Small intestine (tissue), 7 donors: ENCODE results near the gene NUCB1. TPM values are rescaled to one million over a fixed set of nuclear protein-coding genes. Genes with fewer than 3 reads are reported as not detected.
A peak's percentile ranks its signal among the peaks of the same experiment; 100 is the strongest.
"Not testable (repeated sequence)": the region's sequence is repeated elsewhere in the genome, so short reads cannot be mapped to it uniquely, and the experiment has no call there.

Experiments
- DNase-seq, 2 donors: peaks; one replicate each; pipeline versions ENCODE4 v3.0.0 to v3.0.0-alpha.2; 2013
- FAIRE-seq: peaks from 2 replicates; lab custom pipeline; 2012; peaks lifted over from hg19 to GRCh38; lab: Jason Lieb, UNC
- H3K27ac ChIP-seq, 3 donors: one replicate each; pipeline ENCODE4 v1.5.1; 2013; ENCODE audit warnings: low read length in 2 of 3, mild to moderate bottlenecking in 2 of 3, control low read depth in 1 of 3, inconsistent platforms in 1 of 3, low read depth in 1 of 3, moderate library complexity in 1 of 3
- H3K27me3 ChIP-seq, 3 donors: one replicate each; pipeline ENCODE4 v1.6.1; 2013; ENCODE audit warnings: low read length in 3 of 3, inconsistent platforms in 1 of 3; ENCODE audit not compliant: control insufficient read depth in 3 of 3, insufficient read depth in 3 of 3
- H3K36me3 ChIP-seq, 3 donors: one replicate each; pipeline ENCODE4 v1.6.1; 2013; ENCODE audit warnings: low read length in 3 of 3, inconsistent platforms in 1 of 3, low read depth in 1 of 3, mild to moderate bottlenecking in 1 of 3, moderate library complexity in 1 of 3; ENCODE audit not compliant: control insufficient read depth in 3 of 3, insufficient read depth in 2 of 3
- H3K4me1 ChIP-seq, 3 donors: one replicate each; pipeline ENCODE4 v1.6.1; 2013; ENCODE audit warnings: low read length in 2 of 3, inconsistent platforms in 1 of 3, low read depth in 1 of 3, mild to moderate bottlenecking in 1 of 3, moderate library complexity in 1 of 3; ENCODE audit not compliant: control insufficient read depth in 3 of 3, insufficient read depth in 2 of 3
- H3K4me3 ChIP-seq, 3 donors: one replicate each; pipeline ENCODE4 v1.5.1; 2013; ENCODE audit warnings: low read length in 3 of 3, control low read depth in 1 of 3, inconsistent platforms in 1 of 3, low read depth in 1 of 3, mild to moderate bottlenecking in 1 of 3, moderate library complexity in 1 of 3
- H3K9me3 ChIP-seq, 2 donors: one replicate each; pipeline ENCODE4 v1.6.1; 2013; ENCODE audit warnings: low read depth in 1 of 2, low read length in 1 of 2; ENCODE audit not compliant: control insufficient read depth in 2 of 2, insufficient read depth in 1 of 2
- WGBS, 3 donors: extraction: QIAGEN DNeasy Blood & Tissue Kit; methylation state at CpG; one replicate each; pipeline ENCODE4 v1.1.7; 2013; 5-methylcytosine and 5-hydroxymethylcytosine counted together
- polyA plus RNA-seq, 4 donors: library from polyadenylated mRNA; stranded (reverse) in 3 of 4; unstranded in 1 of 4; fragments of 200-250 nt in 3 of 4; fragments of 120-200 nt in 1 of 4; gene quantifications; one replicate each; pipeline versions ENCODE4 v1.2.1 to v1.2.3, GENCODE V29; 2013
- donor health status: healthy with polysubstance abuse.
- donor health status: control.
- donor health status: control.
- donor health status: Bipolar disorder and iron deficiency.
- donor health status: healthy.

Gene NUCB1
- polyA plus RNA-seq, 4 donors: 102 to 359 (median 228) TPM

DNA sequence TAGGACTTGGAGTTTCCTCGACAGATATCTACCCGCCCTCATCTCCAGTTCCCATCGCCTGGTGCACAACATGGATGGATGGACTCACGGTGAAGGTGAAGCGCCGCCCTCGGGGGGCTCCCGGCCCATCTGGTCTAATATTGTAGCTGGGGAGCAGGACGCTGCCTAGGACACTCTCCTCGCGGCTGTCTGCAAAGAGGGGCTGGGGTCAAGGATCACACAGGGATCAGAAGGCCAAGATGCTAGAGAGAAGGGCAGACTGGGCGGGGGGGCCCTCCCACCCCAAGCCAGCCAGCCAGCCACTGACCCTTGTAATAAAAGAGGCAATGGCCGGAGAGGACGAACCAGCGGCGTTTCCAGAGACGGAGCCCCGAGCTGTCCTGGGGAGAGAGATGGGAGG lies 38.8 kb upstream of the NUCB1 start:
- peaks cover 0 to 3% (median 0%) of the 10 kb centered on the region in 3 donors for H3K4me1 ChIP-seq
- H3K36me3 ChIP-seq: peaks cover 0 to 29% (median 2%) of the 10 kb centered on the region in 3 donors
- H3K4me3 ChIP-seq: no peak overlapping the region
- DNase-seq (no peak), FAIRE-seq (no peak)
- WGBS, 3 donors: 87 to 94% (median 88%) methylated on average over 18 of the region's 18 CpGs
- no peak overlapping the region for H3K27ac ChIP-seq
- H3K9me3 ChIP-seq: no peaks in the 10 kb centered on the region
- H3K27me3 ChIP-seq: no peaks in the 10 kb centered on the region

DNA sequence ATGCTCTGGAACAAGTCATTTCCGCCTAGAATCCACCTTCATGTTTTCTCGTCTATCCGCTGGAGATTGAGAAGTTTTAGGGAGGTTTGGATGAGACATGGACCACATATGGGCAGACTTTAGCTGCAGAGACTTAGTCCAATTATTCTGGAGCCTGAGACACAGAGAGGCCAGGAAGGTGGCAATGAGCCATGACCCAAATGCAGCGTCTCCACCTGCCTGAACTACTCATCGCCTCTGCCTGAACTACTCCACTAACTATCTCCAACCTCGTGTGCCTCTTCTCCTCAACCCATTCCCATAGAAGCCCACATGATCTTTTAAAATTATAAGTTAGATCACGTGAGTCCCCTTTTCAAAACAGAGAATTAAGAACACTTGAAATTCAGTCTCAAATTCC lies 37.3 kb upstream of the NUCB1 start:
- 75 to 85% (median 81%) methylated on average over 7 of the region's 7 CpGs for WGBS, 3 donors
- H3K27ac ChIP-seq: no peak overlapping the region
- H3K36me3 ChIP-seq: peaks cover 0 to 27% (median 2%) of the 10 kb centered on the region in 3 donors
- H3K9me3 ChIP-seq: no peaks in the 10 kb centered on the region
- peaks cover 0 to 18% (median 0%) of the 10 kb centered on the region in 3 donors for H3K4me1 ChIP-seq
- FAIRE-seq (no peak), DNase-seq (no peak)
- no peaks in the 10 kb centered on the region for H3K27me3 ChIP-seq
- H3K4me3 ChIP-seq: no peak overlapping the region

DNA sequence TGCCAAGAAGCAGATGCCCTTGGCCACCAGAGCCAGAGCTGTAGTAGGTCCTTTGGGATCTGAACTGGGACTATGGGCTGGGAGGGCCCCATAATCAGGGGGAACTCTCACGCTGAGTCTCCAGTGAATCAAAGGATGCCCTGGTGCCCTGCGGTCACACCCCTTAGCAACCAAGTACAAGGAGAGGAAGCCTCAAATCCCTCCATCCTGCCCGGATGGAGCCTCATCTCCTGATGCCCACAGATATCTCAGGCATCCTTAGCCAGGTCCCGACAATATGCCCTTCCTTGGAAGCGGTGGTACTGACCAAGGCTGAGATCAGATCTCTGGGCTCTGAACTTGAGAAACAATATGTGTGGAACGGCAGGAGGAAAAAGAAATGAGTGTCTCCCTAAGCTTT lies 33.4 kb upstream of the NUCB1 start:
- DNase-seq (peak in 1 of 2 donors; percentile 49), FAIRE-seq (no peak)
- H3K27me3 ChIP-seq: no peaks in the 10 kb centered on the region
- H3K27ac ChIP-seq: peak overlapping the region in 2 of 3 donors; percentile 54 to 78
- H3K9me3 ChIP-seq: no peaks in the 10 kb centered on the region
- WGBS, 3 donors: 41 to 60% (median 51%) methylated on average over 6 of the region's 6 CpGs
- no peak overlapping the region for H3K4me3 ChIP-seq
- peaks cover 0 to 30% (median 0%) of the 10 kb centered on the region in 3 donors for H3K4me1 ChIP-seq
- peaks cover 0 to 15% (median 2%) of the 10 kb centered on the region in 3 donors for H3K36me3 ChIP-seq

DNA sequence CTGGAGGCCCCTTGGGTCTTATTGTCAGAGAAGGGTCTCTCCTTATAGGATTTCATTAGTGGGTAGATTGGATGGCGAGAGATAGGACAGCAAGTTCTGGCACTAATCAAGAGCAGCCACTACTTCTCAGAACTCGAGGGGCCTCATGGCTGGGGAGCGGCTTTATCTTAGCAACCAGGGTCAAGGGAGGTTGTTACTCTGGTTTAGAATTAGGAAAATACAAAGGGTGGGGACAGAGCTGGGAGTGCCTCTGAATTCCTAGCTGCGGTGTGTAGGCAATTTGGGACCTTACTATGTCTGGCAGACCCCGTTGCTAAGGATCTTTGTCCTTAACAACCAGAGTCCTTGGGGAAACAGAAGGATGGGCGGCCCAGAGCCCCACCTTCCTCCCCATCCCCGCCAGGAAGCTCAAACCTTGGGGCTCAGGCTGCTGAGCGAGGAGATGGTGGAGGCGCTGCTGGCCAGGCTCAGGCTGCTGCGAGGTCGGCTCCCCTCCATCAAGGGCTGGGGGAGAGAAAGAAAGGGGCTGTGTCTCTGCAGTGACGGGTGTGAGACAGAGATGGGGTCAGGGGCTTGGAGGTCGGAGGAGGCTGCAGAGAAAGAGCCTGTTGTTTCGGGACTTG lies 32.9 kb upstream of the NUCB1 start:
- peaks cover 0 to 12% (median 2%) of the 10 kb centered on the region in 3 donors for H3K36me3 ChIP-seq
- peak; percentile 71 to 77 for DNase-seq
- WGBS, 3 donors: 24 to 51% (median 47%) methylated on average over 14 of the region's 14 CpGs
- peaks cover 0 to 32% (median 0%) of the 10 kb centered on the region in 3 donors for H3K4me1 ChIP-seq
- no peaks in the 10 kb centered on the region for H3K9me3 ChIP-seq
- FAIRE-seq: no peak
- peak overlapping the region in 1 of 3 donors; percentile 20 for H3K4me3 ChIP-seq
- H3K27ac ChIP-seq: peak overlapping the region in 2 of 3 donors; percentile 54 to 78
- no peaks in the 10 kb centered on the region for H3K27me3 ChIP-seq

DNA sequence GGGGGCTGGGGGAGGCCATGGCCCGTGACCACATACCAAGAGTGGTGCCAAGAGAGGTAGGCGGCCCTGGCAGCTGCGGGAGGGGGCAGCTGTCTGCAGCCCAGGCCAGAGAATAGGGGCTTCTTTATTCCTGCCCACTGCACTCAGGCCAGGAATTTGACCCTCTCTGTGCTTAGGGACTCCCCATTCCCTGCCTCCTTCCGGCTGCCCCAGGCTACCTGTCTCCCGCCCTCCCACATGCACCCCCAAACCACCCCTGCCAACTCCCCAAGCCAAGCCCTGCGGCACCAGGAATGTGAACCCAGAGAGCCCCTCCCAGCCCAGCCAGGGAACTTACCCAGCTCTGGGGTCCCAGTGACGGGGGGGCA lies 32.4 kb upstream of the NUCB1 start:
- peak overlapping the region in 1 of 3 donors; percentile 20 for H3K4me3 ChIP-seq
- DNase-seq (peak; percentile 35 to 52), FAIRE-seq (no peak)
- peaks cover 0 to 32% (median 0%) of the 10 kb centered on the region in 3 donors for H3K4me1 ChIP-seq
- WGBS, 3 donors: 5 to 53% (median 40%) methylated on average over 6 to 7 of the region's 7 CpGs
- H3K36me3 ChIP-seq: peaks cover 0 to 12% (median 2%) of the 10 kb centered on the region in 3 donors
- no peaks in the 10 kb centered on the region for H3K9me3 ChIP-seq
- H3K27ac ChIP-seq: peak overlapping the region in 2 of 3 donors; percentile 54 to 78
- no peaks in the 10 kb centered on the region for H3K27me3 ChIP-seq

DNA sequence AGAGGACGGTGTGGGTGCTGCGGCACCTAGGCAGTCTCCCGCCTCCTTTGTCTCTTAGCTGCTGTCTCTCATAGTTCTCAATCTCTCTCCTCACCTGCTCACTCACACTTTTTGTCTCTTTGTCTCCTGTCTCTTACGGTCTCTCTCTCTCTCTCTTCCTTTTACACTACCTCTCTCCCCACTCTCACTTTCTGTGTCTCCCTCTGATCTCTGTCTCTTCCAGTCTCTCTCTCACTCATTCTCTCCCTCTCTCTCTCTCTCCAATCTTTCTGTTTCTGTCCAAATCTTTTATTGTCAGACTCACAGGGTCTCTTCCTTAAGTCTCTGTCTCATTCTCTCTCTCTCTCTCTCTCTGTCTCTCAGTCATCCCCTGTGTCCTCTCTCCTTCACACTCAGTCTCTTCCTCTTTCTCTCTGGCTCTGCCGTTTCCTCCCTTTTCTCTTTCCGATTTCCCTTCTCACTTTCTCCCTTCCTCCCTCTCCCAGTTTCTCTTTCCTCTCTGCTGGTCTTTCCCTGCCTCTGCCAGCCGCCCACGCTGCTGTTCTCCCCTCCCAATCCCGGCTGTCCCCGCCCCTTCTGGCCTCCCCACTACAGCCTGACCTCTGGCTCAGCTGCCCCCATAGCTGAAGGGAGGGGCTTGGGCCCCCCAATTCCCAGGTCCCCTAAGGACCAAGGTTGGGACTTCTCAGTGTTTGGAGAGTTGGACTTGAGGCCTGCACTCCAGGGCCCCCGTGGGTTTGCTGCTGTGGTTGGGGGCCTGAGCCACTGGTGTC lies 31.8 kb upstream of the NUCB1 start, which contains the start of gene PLEKHA4:
PLEKHA4 (minus strand) TSS at position 504 of the 773 bp plus-strand sequence. CDS start 997 bp downstream, outside the sequence.
- no peak for FAIRE-seq
- WGBS, 3 donors: 13 to 35% (median 21%) methylated on average over 10 to 11 of the region's 11 CpGs

DNA sequence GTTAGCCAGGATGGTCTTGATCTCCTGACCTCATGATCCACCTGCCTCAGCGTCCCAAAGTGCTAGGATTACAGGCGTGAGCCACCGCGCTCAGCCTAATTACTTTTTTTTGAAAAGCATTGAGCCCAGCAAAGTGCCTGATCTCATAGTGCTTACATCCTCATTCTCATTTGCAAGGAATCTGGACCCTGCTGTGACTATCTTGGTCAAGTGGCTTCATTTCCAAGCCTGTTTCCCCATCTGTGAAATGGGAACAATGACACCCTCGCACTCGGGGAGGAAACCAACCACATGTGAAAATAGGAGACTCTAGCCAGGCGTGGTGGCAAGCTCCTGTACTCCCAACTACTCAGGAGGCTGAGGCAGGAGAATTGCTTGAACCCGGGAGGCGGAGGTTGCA lies 30.1 kb upstream of the NUCB1 start:
- peaks cover 4 to 21% (median 8%) of the 10 kb centered on the region in 3 donors for H3K36me3 ChIP-seq
- DNase-seq (no peak), FAIRE-seq (no peak)
- H3K27ac ChIP-seq: no peak overlapping the region
- H3K4me1 ChIP-seq: peaks cover 0 to 50% (median 3%) of the 10 kb centered on the region in 3 donors
- H3K4me3 ChIP-seq: no peak overlapping the region
- H3K27me3 ChIP-seq: no peaks in the 10 kb centered on the region
- H3K9me3 ChIP-seq: no peaks in the 10 kb centered on the region
- WGBS, 3 donors: 93% methylated on average over 9 of the region's 9 CpGs

More for the DNA sequence above, 31.8 kb upstream of the NUCB1 start, which contains the start of gene PLEKHA4:
- H3K27me3 ChIP-seq: no peaks in the 10 kb centered on the region
- H3K4me3 ChIP-seq: peak within 1 kb of the TSS in 1 of 3 donors; percentile 20
- H3K36me3 ChIP-seq: peaks cover 0 to 15% (median 2%) of the 10 kb centered on the region in 3 donors
- peaks cover 0 to 35% (median 0%) of the 10 kb centered on the region in 3 donors for H3K4me1 ChIP-seq
- H3K27ac ChIP-seq: peak within 1 kb of the TSS in 2 of 3 donors; percentile 54 to 78
- peak; percentile 29 to 56 for DNase-seq
- H3K9me3 ChIP-seq: no peaks in the 10 kb centered on the region

DNA sequence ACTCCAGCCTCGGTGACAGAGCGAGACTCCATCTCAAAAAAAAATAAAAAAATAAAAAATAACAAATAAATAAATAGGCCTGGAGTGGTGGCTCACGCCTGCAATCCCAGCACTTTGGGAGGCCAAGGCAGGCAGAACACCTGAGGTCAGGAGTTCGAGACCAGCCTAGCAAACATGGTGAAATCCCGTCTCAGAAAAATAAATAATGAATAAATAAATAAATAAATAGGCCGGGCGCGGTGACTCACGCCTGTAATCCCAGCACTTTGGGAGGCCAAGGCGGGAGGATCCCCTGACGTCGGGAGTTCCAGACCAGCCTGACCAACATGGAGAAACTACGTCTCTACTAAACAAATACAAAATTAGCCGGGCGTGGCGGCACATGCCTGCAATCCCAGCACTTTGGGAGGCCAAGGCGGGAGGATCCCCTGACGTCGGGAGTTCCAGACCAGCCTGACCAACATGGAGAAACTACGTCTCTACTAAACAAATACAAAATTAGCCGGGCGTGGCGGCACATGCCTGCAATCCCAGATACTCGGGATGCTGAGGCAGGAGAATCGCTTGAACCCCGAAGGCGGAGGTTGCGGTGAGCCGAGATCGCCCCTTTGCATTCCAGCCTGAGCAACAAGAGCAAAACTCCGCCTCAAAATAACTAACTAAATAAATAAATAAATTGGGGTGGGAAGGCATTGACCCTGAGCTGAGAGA lies 28.5 kb upstream of the NUCB1 start:
- not testable (repeated sequence) for FAIRE-seq, DNase-seq, H3K9me3 ChIP-seq, H3K27me3 ChIP-seq
- Histone ChIP-seq H3K36me3 (peaks cover 4 to 36% (median 8%) of the 10 kb centered on the region in 3 donors), H3K27ac (peak overlapping the region; percentile 6 to 100 (median 99)), H3K4me3 (peak overlapping the region in 1 of 3 donors; percentile 95), H3K4me1 (peaks cover 0 to 57% (median 3%) of the 10 kb centered on the region in 3 donors)
- 50 to 71% (median 66%) methylated on average over 23 to 31 of the region's 31 CpGs for WGBS, 3 donors
